PC-9 (cell line): ENCODE results near the gene NUP210. TPM values are rescaled to one million over a fixed set of nuclear protein-coding genes. Genes with fewer than 3 reads are reported as not detected.

Source experiments
- BruUV-seq: library from RNA; stranded (reverse); fragments of 400-500 nt; replicated peaks from 2 replicates; lab custom pipeline; 2021; lab: Mats Ljungman, UMichigan
- CTCF ChIA-PET: fragments of 300-600 bp; sonication (Branson Sonifier 250); formaldehyde crosslinking; loops from one replicate; lab custom pipeline; 2022; ENCODE audit warnings: antibody characterized with exemption; lab: Charles Lee
- POLR2A ChIA-PET: fragments of 300-600 bp; sonication (Branson Sonifier 250); formaldehyde crosslinking; loops from one replicate; lab custom pipeline; 2022; ENCODE audit warnings: antibody characterized with exemption; ENCODE audit not compliant: unreplicated experiment; lab: Charles Lee
- DNase-seq, 2 experiments: peaks; one replicate each; pipeline versions ENCODE4 v3.0.0 to v3.0.0-alpha.2; 2015 to 2022; ENCODE audit warnings: mixed read lengths in 1 of 2
- H2AFZ ChIP-seq: fragments of 200-600 bp; sonication (generic); 2 replicates; pipeline ENCODE4 v1.8.1; 2017; ENCODE audit warnings: antibody characterized with exemption
- H3F3A ChIP-seq: fragments of 200-600 bp; sonication (generic); 2 replicates; pipeline ENCODE4 v1.8.1; 2017; ENCODE audit warnings: antibody characterized with exemption, mild to moderate bottlenecking, low read depth; ENCODE audit not compliant: insufficient read depth
- H3K27ac ChIP-seq: fragments of 200-600 bp; sonication (generic); 2 replicates; pipeline ENCODE4 v1.6.1; 2016; ENCODE audit warnings: mixed run types
- H3K27me3 ChIP-seq: fragments of 200-600 bp; sonication (generic); 2 replicates; pipeline ENCODE4 v1.6.1; 2016; ENCODE audit warnings: low read depth, mixed run types; ENCODE audit not compliant: insufficient read depth
- H3K36me3 ChIP-seq: fragments of 200-600 bp; sonication (generic); 2 replicates; pipeline ENCODE4 v1.6.1; 2016; ENCODE audit warnings: low read depth, mixed run types
- H3K4me1 ChIP-seq: fragments of 200-600 bp; sonication (generic); replicated peaks from 2 replicates; pipeline ENCODE4 v1.6.1; 2016; ENCODE audit warnings: mixed run types; ENCODE audit not compliant: insufficient read depth
- H3K4me2 ChIP-seq: fragments of 200-600 bp; sonication (generic); 2 replicates; pipeline ENCODE4 v1.6.1; 2017; ENCODE audit warnings: mixed run types
- H3K4me3 ChIP-seq: fragments of 200-600 bp; sonication (generic); 2 replicates; pipeline ENCODE4 v1.6.1; 2016; ENCODE audit warnings: mixed run types
- H3K79me2 ChIP-seq: fragments of 200-600 bp; sonication (generic); 2 replicates; pipeline ENCODE4 v1.6.1; 2017; ENCODE audit warnings: low read depth, mixed run types
- H3K9me2 ChIP-seq: fragments of 200-600 bp; sonication (generic); 2 replicates; pipeline ENCODE4 v1.8.1; 2017; ENCODE audit warnings: mild to moderate bottlenecking; ENCODE audit not compliant: insufficient read depth
- H3K9me3 ChIP-seq: fragments of 200-600 bp; sonication (generic); 2 replicates; pipeline ENCODE4 v1.8.1; 2016; ENCODE audit warnings: low read depth; ENCODE audit not compliant: insufficient read depth
- H4K20me1 ChIP-seq: fragments of 200-600 bp; sonication (generic); 2 replicates; pipeline ENCODE4 v1.8.1; 2017; ENCODE audit not compliant: insufficient read depth
- CTCF ChIP-seq: fragments of 200-600 bp; sonication (generic); conservative IDR thresholded peaks from 2 replicates; pipeline ENCODE4 v1.6.1; 2017; ENCODE audit warnings: mixed run types, antibody characterized with exemption, mild to moderate bottlenecking, moderate library complexity
- EZH2 ChIP-seq: fragments of 200-600 bp; sonication (generic); IDR thresholded peaks from 2 replicates; pipeline ENCODE4 v1.8.0; 2017; ENCODE audit warnings: antibody characterized with exemption, low read depth
- intact Hi-C: fragments of 100-400 bp; cut with micrococcal nuclease; formaldehyde crosslinking; loops from one replicate; pipeline ENCODE4 v1.10.0; 2022; ENCODE audit not compliant: unreplicated experiment
- total RNA-seq: library from RNA; stranded (reverse); gene quantifications from 2 replicates; pipeline ENCODE4 v1.2.3, GENCODE V29; 2021

The NUP210 gene
- total RNA-seq, 1 experiment from 2014 or later, result 84.0 TPM

GRCh38 chr3:13332158-13332557, 88.0 kb downstream of the NUP210 start:
- TF ChIP-seq EZH2 (no peak), CTCF (no peak)
- Histone ChIP-seq H3K4me3 (no peak overlapping the region), H4K20me1 (no peaks in the 10 kb centered on the region), H3K27ac (no peak overlapping the region), H3K9me3 (no peaks in the 10 kb centered on the region), H3K4me2 (no peak overlapping the region), H3K9me2 (no peaks in the 10 kb centered on the region), H3K36me3 (no peaks in the 10 kb centered on the region), H3K79me2 (no peaks in the 10 kb centered on the region), H3K4me1 (no peaks in the 10 kb centered on the region), H3F3A (no peaks in the 10 kb centered on the region; the same call in 1 of the 2 replicates), H3K27me3 (no peaks in the 10 kb centered on the region), H2AFZ (no peak overlapping the region)
- DNase-seq, result no peak
- intact Hi-C loops, result no loop called here
- ChIA-PET CTCF (no interaction called here), POLR2A (no interaction called here)
- no TSS peak for BruUV-seq

- no TSS peak for BruUV-seq
- DNase-seq, result no peak
- POLR2A ChIA-PET, result interaction anchor here (0.6 kb wide), 1 partner anchor 75 kb away, joined by 3 read pairs; no protein-coding TSS in a partner anchor
- H3K36me3 ChIP-seq, result no peaks in the 10 kb centered on the region
- no peak overlapping the region for H3K4me2 ChIP-seq
- no peaks in the 10 kb centered on the region for H3K4me1 ChIP-seq
- H3F3A ChIP-seq, result no peaks in the 10 kb centered on the region; the same call in 1 of the 2 replicates
- H3K27ac ChIP-seq, result no peak overlapping the region
- H3K79me2 ChIP-seq, result no peaks in the 10 kb centered on the region
- H3K27me3 ChIP-seq, result no peaks in the 10 kb centered on the region
- H4K20me1 ChIP-seq, result no peaks in the 10 kb centered on the region
- H3K4me3 ChIP-seq, result no peak overlapping the region
- H3K9me2 ChIP-seq, result no peaks in the 10 kb centered on the region
- H2AFZ ChIP-seq, result no peak overlapping the region
- no peak for TF ChIP-seq EZH2
- TF ChIP-seq CTCF, result no peak
- no peaks in the 10 kb centered on the region for H3K9me3 ChIP-seq
- CTCF ChIA-PET, result no interaction called here
- intact Hi-C loops, result no loop called here
Observed at GRCh38 chr3:13329746-13330145, 90.4 kb downstream of the NUP210 start.

GRCh38 chr3:13325892-13326443, 94.2 kb downstream of the NUP210 start:
- Histone ChIP-seq H2AFZ (no peak overlapping the region), H3K4me2 (no peak overlapping the region), H3K9me3 (no peaks in the 10 kb centered on the region), H3K4me3 (no peak overlapping the region), H3K4me1 (no peaks in the 10 kb centered on the region), H4K20me1 (no peaks in the 10 kb centered on the region), H3K9me2 (no peaks in the 10 kb centered on the region), H3F3A (no peaks in the 10 kb centered on the region), H3K27me3 (no peaks in the 10 kb centered on the region), H3K36me3 (0 out of 2 replicates have a peak, but pooled peaks cover 8% of the 10 kb centered on the region), H3K27ac (no peak overlapping the region), H3K79me2 (no peaks in the 10 kb centered on the region)
- DNase-seq, result no peak
- POLR2A ChIA-PET, result no interaction called here
- CTCF ChIA-PET, result no interaction called here
- BruUV-seq, result no TSS peak
- intact Hi-C loops, result no loop called here
- TF ChIP-seq EZH2, result no peak
- TF ChIP-seq CTCF, result no peak
